ENCODE data around the gene HEATR3. TPM values are rescaled to one million over a fixed set of nuclear protein-coding genes. Genes with fewer than 3 reads are reported as not detected.

HEATR3 gene
- total and polyA plus RNA-seq, 2 of the 13 experiments (the other 11 are each of a cell fraction or from before 2014, with no cell fraction given) = 22.4 to 52.4 TPM

- BruUV-seq (replicated peaks) = no TSS peak
- peaks cover 11% of the 10 kb centered on the region for H4K20me1 ChIP-seq (ENCODE audit: insufficient read depth, low read length)
- H3K4me2 ChIP-seq (ENCODE audit: low read depth, low read length) = peak overlapping the region; percentile 97
- H3K27ac ChIP-seq (ENCODE audit: extremely low read length, insufficient read depth, low read length) = no peak overlapping the region
- DNase-seq (ENCODE audit: low spot score) = no peak
- H3K27me3 ChIP-seq (ENCODE audit: control insufficient read depth in 1 of 2, insufficient read depth in 2 of 2, low read length in 2 of 2) = peaks cover 0 to 4% of the 10 kb centered on the region in 2 experiments; a peak in 1 of 5 replicates
- peaks cover 42% of the 10 kb centered on the region for H3K4me1 ChIP-seq (ENCODE audit: insufficient read depth, low read length)
- no peak overlapping the region for H2AFZ ChIP-seq (ENCODE audit: low read length)
- no peak for ATAC-seq
- CTCF ChIA-PET (ENCODE audit: low intra/inter-chr PET ratio, low total read pairs) = no interaction called here
- intact Hi-C loops (cut with micrococcal nuclease; ENCODE audit: unreplicated experiment) (no loop called here), in situ Hi-C loops (cut with HindIII; ENCODE audit: extremely low pct_ligation_motif_present, low pct_unique_long_range_greater_than_20kb) (loop anchor here (10.0 kb wide), 1 partner anchor 53 kb away; no protein-coding TSS in a partner anchor)
- no peak overlapping the region for H3K9ac ChIP-seq (ENCODE audit: insufficient read depth, low read depth, low read length)
- POLR2A ChIA-PET = interaction anchor here (0.9 to 2.0 kb wide), 4 partner anchors 34 to 85 kb away, joined by 4 to 10 read pairs (median 6); partner anchors contain the start of gene HEATR3
- no peak for FAIRE-seq
- H3K4me3 ChIP-seq (replicated peaks in 1 of 3; ENCODE audit: insufficient read depth in 1 of 3, low read depth in 2 of 3, low read length in 3 of 3) = 0 out of 6 replicates have a peak overlapping the region, but pooled peaks of 1 of the 3 experiments have one; percentile 98
- H3K79me2 ChIP-seq (ENCODE audit: insufficient read depth, low read length) = peaks cover 28% of the 10 kb centered on the region
- no peaks in the 10 kb centered on the region for H3K9me3 ChIP-seq (ENCODE audit: low read length)
- 52% methylated on average over 5 of the region's 5 CpGs for WGBS (ENCODE audit: low lambda C conversion rate)
- no peaks in the 10 kb centered on the region for H3K36me3 ChIP-seq (replicated peaks in 1 of 2; ENCODE audit: control insufficient read depth in 1 of 2, insufficient read depth in 2 of 2, low read length in 2 of 2)
- no peak for TF ChIP-seq ERF (CRISPR knock-in tag; IDR thresholded peaks at IDR 0.05)
- TF ChIP-seq PRMT3 (CRISPR knock-in tag; IDR thresholded peaks at IDR 0.05; ENCODE audit: borderline replicate concordance, low read depth) = no peak
- TF ChIP-seq BCL6 (CRISPR knock-in tag; IDR thresholded peaks at IDR 0.05) = peak; percentile 35; the same call in 1 of the 2 replicates
- no peak for TF ChIP-seq ZNF720 (CRISPR knock-in tag; IDR thresholded peaks at IDR 0.05)
- no peak for TF ChIP-seq SIN3A (IDR thresholded peaks at IDR 0.05; ENCODE audit: borderline replicate concordance, low read depth, low read length)
- TF ChIP-seq, protein P1, sequence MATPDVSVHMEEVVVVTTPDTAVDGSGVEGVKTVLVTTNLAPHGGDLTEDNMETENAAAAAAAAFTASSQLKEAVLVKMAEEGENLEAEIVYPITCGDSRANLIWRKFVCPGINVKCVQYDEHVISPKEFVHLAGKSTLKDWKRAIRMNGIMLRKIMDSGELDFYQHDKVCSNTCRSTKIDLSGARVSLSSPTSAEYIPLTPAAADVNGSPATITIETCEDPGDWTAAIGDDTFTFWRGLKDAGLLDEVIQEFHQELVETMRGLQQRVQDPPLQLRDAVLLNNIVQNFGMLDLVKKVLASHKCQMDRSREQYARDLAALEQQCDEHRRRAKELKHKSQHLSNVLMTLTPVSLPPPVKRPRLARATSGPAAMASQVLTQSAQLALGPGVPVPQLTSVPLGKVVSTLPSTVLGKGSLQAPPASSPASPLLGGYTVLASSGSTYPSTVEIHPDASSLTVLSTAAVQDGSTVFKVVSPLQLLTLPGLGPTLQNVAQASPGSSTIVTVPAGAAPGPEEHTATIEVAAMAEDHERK (CRISPR knock-in tag; IDR thresholded peaks at IDR 0.05; ENCODE audit: low read depth) = no peak
- no peak for TF ChIP-seq CBX1 (IDR thresholded peaks at IDR 0.05; ENCODE audit: low read depth)
- TF ChIP-seq, protein P2, sequence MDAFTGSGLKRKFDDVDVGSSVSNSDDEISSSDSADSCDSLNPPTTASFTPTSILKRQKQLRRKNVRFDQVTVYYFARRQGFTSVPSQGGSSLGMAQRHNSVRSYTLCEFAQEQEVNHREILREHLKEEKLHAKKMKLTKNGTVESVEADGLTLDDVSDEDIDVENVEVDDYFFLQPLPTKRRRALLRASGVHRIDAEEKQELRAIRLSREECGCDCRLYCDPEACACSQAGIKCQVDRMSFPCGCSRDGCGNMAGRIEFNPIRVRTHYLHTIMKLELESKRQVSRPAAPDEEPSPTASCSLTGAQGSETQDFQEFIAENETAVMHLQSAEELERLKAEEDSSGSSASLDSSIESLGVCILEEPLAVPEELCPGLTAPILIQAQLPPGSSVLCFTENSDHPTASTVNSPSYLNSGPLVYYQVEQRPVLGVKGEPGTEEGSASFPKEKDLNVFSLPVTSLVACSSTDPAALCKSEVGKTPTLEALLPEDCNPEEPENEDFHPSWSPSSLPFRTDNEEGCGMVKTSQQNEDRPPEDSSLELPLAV (CRISPR knock-in tag; conservative IDR thresholded peaks at IDR 0.05; ENCODE audit: low read depth) = no peak
- TF ChIP-seq ZNF44 (CRISPR knock-in tag; IDR thresholded peaks at IDR 0.05) = peak; percentile 27; the same call in 1 of the 2 replicates
- TF ChIP-seq MAFK (conservative IDR thresholded peaks at IDR 0.05 in 1 of 2, IDR thresholded peaks at IDR 0.05 in 1 of 2; ENCODE audit: low read length in 2 of 2) = no peak
- TF ChIP-seq MED8 (CRISPR knock-in tag; IDR thresholded peaks at IDR 0.05; ENCODE audit: insufficient replicate concordance) = no peak
- TF ChIP-seq SOX13 (IDR thresholded peaks at IDR 0.05) = no peak
- no peak for TF ChIP-seq SOX13 (CRISPR knock-in tag; conservative IDR thresholded peaks at IDR 0.05 in 1 of 2, IDR thresholded peaks at IDR 0.05 in 1 of 2)
- TF ChIP-seq, protein P3, sequence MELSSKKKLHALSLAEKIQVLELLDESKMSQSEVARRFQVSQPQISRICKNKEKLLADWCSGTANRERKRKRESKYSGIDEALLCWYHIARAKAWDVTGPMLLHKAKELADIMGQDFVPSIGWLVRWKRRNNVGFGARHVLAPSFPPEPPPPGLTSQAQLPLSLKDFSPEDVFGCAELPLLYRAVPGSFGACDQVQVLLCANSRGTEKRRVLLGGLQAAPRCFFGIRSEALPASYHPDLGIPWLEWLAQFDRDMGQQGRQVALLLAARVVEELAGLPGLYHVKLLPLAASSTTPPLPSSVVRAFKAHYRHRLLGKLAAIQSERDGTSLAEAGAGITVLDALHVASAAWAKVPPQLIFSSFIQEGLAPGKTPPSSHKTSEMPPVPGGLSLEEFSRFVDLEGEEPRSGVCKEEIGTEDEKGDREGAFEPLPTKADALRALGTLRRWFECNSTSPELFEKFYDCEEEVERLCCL (CRISPR knock-in tag; IDR thresholded peaks at IDR 0.05; ENCODE audit: borderline replicate concordance) = no peak
- TF ChIP-seq ISL2 (CRISPR knock-in tag; IDR thresholded peaks at IDR 0.05) = no peak
- no peak for TF ChIP-seq MBNL3 (CRISPR knock-in tag; conservative IDR thresholded peaks at IDR 0.05)
- TF ChIP-seq SP140L (CRISPR knock-in tag; IDR thresholded peaks at IDR 0.05; ENCODE audit: borderline replicate concordance) = no peak
- TF ChIP-seq ZNF567 (CRISPR knock-in tag; IDR thresholded peaks at IDR 0.05; ENCODE audit: borderline replicate concordance) = no peak
- TF ChIP-seq MEIS1 (CRISPR knock-in tag; IDR thresholded peaks at IDR 0.05; ENCODE audit: borderline replicate concordance) = no peak
- no peak for TF ChIP-seq ZFP1 (CRISPR knock-in tag; IDR thresholded peaks at IDR 0.05)
These were observed 85.6 kb downstream of the HEATR3 start for GRCh38 chr16:50151322-50151721.

Measured in HepG2 (cell line).